ENCODE data around the gene COL27A1. TPM values are rescaled to one million over a fixed set of nuclear protein-coding genes. Genes with fewer than 3 reads are reported as not detected.
"Not testable (repeated sequence)": the region's sequence is repeated elsewhere in the genome, so short reads cannot be mapped to it uniquely, and the experiment has no call there.

Gene COL27A1
- total RNA-seq, 1 donor: 0.21 TPM

DNA sequence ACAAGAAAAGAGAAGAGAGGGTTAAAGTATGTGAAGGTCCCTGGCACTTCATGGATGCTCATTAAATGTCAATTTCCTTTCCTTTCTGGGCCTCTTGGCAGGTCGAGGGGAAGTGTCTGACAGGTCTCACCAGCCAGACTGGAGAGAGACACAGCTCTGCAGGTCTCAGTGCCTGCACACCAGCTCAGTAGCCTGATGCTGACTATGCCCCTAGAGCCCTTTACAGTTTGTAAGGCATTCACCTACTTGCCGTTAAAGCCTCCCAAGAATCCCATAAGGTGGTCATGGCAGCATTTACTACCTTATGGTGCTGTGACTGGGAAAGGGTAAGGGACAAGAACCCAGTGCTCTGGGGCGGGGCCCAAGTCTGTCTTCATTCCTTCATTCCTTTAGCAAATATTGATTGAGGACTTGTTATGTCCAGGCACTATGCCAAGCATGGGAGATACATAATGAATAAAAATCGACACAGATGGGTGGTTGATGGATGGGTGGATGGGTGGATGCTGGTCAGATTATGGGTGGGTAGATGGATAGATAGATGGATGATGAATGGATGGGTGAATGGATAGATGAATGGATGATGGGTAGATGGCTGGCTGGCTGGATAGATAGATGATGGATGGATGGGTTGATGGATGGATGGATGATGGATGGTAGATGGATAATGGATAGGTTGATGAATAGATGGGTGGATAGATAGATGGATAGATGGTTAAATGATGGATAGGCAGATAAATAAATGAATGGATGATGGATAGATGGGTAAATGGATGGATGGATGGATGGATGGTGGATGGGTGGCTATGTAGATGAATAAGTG lies 34.9 kb upstream of the COL27A1 start:
- H3K9me3 ChIP-seq (ENCODE audit: low read depth, low read length): no peaks in the 10 kb centered on the region
- H3K27me3 ChIP-seq (ENCODE audit: insufficient read depth, low read length): no peaks in the 10 kb centered on the region
- H3K4me3 ChIP-seq (ENCODE audit: low read length): no peak overlapping the region
- no peaks in the 10 kb centered on the region for H3K4me1 ChIP-seq (ENCODE audit: insufficient read depth, low read length)

DNA sequence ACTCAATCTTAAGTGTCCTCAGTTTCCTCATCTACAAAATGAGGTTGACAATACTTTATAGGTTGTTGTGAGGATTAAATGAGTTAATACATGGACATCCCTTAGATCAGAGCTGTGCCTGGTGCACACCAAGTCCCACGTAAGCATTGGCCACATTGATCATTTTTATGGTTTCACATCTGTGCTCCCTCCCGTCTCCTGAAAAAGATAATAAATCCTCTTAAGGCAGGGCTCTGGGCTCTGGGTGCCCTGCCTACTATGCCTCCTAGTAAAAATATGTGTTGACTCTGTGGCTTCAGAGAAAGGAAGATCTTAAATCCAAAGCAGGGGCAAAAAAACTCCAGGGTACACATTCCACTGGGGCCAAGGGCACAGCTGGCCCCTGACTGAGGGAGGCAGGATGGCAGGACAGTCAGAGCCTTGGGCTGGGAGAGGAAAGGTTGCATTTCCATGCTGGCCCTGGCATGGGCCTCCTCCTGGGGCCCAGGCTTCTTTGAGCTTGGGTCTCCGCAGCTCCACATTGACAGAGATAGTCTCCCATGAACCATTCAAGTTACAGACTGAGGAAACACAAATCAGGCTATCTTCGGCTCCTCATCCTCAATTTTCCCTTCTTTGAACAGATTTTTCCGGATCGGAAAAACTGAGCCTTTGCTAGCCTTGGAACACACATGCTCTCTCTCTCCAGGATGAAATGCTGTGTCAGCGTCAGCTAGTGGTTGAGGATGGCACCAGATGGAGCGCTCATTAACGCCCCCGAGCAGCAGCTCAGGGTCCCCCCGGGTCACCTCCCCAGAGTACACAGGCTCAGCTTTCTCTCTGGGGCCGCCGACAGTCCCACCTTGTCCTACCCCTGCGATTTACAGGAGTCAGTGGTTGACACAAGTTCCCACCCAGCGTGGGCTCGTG lies 33.9 kb upstream of the COL27A1 start:
- Histone ChIP-seq H3K27me3 (ENCODE audit: insufficient read depth, low read length) (no peaks in the 10 kb centered on the region), H3K4me3 (ENCODE audit: low read length) (no peak overlapping the region), H3K4me1 (ENCODE audit: insufficient read depth, low read length) (no peaks in the 10 kb centered on the region), H3K9me3 (ENCODE audit: low read depth, low read length) (no peaks in the 10 kb centered on the region)

DNA sequence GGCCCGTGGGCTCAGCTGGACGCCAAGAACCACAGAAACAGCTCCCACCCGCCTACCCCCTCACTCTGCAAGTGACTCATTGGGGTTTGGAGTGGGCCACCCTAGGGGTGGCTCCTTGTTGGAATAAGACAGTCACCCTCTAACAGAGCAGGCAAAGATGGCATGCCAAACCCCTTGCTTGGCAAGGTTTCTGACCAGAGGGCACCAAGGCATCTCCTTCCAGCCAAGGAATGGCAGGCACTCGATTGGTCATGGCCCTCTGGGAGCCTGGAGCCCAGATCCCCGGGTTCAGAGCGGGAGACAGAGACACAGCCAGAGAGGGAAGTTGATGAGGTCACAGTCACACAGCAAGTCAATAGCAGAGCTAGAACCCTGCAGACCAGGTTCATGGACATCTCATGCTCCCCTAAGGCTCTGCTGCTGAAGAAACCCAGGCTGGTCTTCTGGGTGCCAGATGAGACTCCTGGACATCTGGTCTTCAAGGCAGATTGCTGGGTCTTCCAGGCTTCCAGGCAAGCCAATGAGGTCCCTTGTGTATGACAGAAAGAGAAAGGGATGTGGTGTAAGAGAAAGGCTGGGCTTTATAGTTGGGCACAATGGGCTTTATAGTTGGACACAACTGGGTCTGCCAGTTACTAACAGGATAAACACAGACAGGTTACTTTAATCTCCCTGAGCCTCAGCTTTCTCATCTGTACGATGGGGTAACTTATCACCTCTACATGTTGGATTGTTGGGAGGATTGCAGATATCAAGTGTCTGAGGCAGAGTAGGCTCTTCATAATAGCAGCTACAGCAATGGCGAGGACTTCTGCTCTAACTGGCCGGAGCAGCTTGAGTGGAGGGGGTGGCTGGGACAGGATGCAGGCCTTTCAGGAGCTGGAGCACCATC lies 33.0 kb upstream of the COL27A1 start:
- Histone ChIP-seq H3K4me3 (ENCODE audit: low read length) (no peak overlapping the region), H3K27me3 (ENCODE audit: insufficient read depth, low read length) (no peaks in the 10 kb centered on the region), H3K9me3 (ENCODE audit: low read depth, low read length) (no peaks in the 10 kb centered on the region), H3K4me1 (ENCODE audit: insufficient read depth, low read length) (no peaks in the 10 kb centered on the region)

DNA sequence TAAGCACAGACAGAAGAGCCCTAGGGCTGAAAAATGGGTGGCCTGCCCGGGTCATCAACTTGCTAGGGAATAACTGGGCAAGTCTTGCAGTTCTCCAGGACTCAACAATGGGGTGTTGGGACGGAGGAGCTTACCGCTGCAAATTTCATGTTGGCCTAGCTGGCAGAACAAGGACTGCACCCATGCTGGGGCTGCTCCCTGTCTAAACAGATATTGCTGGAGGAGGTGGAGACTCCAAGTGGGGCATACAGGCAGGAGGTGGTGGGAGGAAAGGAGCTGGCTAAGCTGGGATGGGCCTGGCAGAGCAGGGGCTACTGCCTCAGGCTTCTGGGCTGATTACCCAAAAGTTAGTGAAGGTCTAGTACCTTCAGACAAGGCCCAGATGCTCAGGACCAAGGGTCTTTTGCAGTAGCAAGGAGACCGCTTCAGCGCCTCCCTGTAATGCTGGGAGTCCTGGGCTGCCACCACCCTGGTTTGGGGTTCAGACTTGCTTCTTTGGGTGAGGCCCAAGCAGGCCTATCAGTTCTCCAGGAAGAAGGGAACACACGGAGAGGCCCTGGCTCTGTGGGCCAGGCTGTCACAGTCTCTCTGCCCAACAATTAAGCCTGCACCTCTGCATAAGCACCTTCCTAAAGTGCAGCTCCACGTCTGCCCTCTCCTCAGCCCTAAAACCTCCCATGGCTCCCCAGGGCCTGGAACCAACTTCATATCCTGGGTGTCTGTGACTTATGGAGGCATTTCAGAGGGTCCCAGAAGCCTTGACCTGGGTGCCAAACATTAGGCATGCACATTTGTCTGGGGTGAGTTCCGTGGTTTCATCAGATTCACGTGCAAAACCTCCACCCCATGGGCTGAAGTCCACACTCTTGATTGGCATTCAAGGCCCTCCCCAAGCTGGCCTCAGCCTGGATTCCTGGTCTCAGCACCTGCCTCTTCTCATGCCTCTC lies 32.0 kb upstream of the COL27A1 start:
- H3K4me3 ChIP-seq (ENCODE audit: low read length): no peak overlapping the region
- H3K9me3 ChIP-seq (ENCODE audit: low read depth, low read length): no peaks in the 10 kb centered on the region
- H3K4me1 ChIP-seq (ENCODE audit: insufficient read depth, low read length): no peaks in the 10 kb centered on the region
- no peaks in the 10 kb centered on the region for H3K27me3 ChIP-seq (ENCODE audit: insufficient read depth, low read length)

DNA sequence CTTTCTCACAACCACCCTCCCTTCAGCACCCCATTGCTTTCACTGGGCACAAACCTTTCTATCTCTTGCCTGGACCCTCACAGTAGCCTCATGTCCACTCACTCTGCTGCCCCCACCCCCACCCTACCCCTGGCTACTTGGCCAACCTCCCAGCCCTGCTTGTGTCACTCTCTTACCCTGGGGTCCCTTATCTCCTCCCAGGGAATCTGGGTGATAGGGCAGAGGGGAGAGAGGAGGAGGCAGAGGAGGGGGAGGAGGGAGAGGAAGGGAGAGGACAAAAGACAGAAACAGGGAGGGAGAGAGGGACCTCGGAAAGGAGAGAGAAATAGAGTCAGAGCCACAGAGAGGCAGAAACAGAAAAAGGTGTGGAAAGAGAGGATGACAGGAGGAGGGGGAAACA lies 31.2 kb upstream of the COL27A1 start:
- Histone ChIP-seq H3K4me1 (ENCODE audit: insufficient read depth, low read length) (no peaks in the 10 kb centered on the region), H3K27me3 (ENCODE audit: insufficient read depth, low read length) (no peaks in the 10 kb centered on the region)

DNA sequence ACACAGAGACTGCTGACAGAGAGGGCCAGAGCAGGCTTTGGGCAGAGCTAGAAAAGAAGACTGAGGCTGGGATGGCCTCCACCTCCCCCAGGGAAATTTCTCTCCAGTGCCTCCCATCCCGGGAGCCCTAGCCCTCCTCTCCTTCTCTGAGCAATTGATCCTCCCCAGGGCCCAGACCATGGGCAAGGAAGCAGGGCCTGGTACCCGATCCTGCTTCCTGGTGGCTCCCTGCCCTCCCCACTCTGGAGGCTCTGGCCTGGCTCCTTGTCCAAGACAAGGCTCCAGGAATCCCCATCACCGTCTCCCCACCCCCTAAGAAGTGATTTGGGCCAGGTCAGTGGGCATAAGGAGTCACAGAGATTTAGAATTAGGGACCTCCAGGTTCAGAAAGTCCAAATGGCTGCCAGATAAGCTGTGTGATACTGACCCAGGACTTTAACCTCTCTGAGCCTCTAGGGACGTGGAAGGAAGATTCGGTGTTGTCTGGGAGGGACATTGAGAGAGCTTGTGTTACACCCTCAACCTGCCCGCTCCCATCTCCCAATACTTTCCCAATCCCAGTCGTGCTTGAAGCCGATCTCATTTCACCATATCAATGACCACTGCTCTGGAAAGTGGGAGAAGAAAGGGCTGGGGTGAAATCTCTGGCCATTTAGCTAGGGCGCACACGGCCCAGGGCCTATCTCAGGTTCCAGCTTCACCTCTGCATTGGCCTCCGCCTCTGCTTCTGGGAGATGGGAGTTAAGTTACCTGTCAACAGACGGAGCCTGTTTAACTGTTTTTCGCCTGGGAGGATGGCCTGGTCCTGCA lies 30.5 kb upstream of the COL27A1 start:
- Histone ChIP-seq H3K4me3 (ENCODE audit: low read length) (no peak overlapping the region), H3K27me3 (ENCODE audit: insufficient read depth, low read length) (no peaks in the 10 kb centered on the region), H3K9me3 (ENCODE audit: low read depth, low read length) (no peaks in the 10 kb centered on the region), H3K4me1 (ENCODE audit: insufficient read depth, low read length) (no peaks in the 10 kb centered on the region)

More for the DNA sequence above, 31.2 kb upstream of the COL27A1 start:
- no peaks in the 10 kb centered on the region for H3K9me3 ChIP-seq (ENCODE audit: low read depth, low read length)
- no peak overlapping the region for H3K4me3 ChIP-seq (ENCODE audit: low read length)

DNA sequence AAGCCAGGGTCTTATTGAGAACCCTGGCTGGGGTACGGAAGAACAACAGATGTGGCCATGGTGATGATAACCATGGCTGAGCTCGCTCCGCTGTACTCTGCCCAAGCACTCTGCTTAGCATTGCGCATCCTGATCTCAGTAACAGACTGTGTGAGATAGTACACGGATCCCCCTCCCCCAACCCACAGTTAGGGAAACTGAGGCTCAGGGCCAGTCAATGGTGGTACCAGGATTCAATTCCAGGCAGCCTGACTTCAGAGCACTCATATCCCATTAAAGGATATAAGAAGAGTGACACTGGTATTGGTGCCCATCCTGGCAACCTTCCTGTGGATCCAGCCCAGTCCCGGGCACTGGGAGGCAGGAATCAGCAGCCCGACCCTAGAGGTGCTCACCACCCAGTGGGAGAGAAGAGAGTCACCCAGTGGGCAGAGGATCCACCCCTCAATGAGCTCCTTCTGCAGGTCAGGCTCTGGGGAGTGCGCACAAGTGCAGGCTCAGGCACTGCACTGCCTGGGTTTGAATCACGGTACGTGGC lies 29.8 kb upstream of the COL27A1 start:
- Histone ChIP-seq H3K9me3 (ENCODE audit: low read depth, low read length) (no peaks in the 10 kb centered on the region), H3K4me1 (ENCODE audit: insufficient read depth, low read length) (no peaks in the 10 kb centered on the region), H3K27me3 (ENCODE audit: insufficient read depth, low read length) (no peaks in the 10 kb centered on the region), H3K4me3 (ENCODE audit: low read length) (no peak overlapping the region)

DNA sequence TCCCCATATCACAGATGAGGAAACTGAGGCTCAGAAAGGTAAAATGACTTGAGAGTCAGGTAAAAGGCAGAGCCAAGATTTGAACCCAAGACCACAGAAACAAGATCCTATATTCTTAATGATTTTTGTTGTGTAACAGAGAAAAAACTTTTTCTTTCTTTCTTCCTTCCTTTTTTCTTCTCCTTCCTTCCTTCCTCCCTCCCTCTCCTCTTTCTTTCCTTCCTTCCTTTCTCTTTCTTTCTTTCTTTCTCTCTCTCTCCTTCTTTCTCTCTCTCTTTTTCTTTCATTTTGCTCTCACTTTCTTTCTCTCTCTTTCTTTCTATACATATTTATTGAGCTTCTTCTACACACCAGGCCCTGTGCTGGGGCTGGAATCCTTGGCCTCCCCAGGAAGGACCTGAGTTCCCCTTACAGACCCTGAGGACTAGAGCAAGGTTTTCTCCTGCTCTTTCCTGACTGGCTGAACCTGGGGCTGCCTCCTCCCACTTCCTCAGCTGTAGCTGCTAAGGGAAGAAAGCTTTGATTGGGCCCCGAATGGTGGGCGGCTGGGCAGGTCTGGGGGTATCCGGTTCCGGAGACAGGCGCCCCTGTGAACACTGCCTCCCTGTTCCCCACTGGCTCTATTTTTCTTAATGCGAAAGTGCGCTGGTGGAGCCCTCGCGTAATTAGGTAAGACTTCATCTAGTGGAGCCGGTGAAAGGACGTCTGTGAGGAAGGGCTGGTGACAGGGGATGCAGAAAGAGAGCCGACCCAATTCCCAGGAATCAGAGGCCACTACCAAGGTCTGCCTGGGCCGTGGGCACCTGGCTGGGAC lies 28.9 kb upstream of the COL27A1 start:
- no peak overlapping the region for H3K4me3 ChIP-seq (ENCODE audit: low read length)
- no peaks in the 10 kb centered on the region for H3K27me3 ChIP-seq (ENCODE audit: insufficient read depth, low read length)
- H3K4me1 ChIP-seq (ENCODE audit: insufficient read depth, low read length): no peaks in the 10 kb centered on the region
- H3K9me3 ChIP-seq (ENCODE audit: low read depth, low read length): no peaks in the 10 kb centered on the region

DNA sequence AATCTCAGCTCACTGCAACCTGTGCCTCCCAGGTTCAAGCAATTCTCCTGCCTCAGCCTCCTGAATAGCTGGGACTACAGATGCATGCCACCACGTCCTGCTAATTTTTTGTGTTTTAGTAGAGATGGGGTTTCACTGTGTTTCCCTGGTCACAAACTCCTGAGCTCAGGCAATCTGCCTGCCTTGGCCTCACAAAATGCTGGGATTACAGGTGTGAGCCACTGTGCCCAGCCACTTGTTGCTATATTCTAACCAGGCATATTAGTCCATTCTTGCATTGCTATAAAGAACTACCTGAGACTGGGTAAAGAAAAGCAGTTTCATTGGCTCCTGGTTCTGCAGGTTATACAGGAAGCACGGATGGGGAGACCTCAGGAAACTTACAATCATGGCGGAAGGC lies 26.6 kb upstream of the COL27A1 start:
- not testable (repeated sequence) for H3K27me3 ChIP-seq (ENCODE audit: insufficient read depth, low read length); H3K4me1 ChIP-seq (ENCODE audit: insufficient read depth, low read length); H3K9me3 ChIP-seq (ENCODE audit: low read depth, low read length); H3K4me3 ChIP-seq (ENCODE audit: low read length)

DNA sequence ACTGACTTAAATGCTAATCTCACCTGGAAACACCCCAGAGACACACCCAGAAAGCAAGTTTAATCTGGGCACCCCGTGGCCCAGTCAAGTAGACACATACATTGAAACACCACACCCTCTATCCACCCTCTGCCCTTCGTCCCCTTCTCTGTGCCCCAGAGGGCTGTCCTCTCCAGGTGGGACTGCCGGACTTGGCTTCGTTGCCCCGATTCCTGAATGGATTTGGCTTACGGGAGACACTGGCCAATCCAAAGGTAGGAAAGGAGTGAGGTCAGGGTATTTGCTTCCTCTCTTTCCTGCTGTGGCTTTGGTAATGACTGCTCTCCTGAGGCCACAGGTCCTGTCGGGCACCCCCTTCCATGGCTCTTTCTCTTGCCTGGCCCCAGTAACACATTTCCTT lies 25.2 kb upstream of the COL27A1 start:
- Histone ChIP-seq H3K4me1 (ENCODE audit: insufficient read depth, low read length) (no peaks in the 10 kb centered on the region), H3K4me3 (ENCODE audit: low read length) (no peak overlapping the region), H3K9me3 (ENCODE audit: low read depth, low read length) (no peaks in the 10 kb centered on the region), H3K27me3 (ENCODE audit: insufficient read depth, low read length) (no peaks in the 10 kb centered on the region)

DNA sequence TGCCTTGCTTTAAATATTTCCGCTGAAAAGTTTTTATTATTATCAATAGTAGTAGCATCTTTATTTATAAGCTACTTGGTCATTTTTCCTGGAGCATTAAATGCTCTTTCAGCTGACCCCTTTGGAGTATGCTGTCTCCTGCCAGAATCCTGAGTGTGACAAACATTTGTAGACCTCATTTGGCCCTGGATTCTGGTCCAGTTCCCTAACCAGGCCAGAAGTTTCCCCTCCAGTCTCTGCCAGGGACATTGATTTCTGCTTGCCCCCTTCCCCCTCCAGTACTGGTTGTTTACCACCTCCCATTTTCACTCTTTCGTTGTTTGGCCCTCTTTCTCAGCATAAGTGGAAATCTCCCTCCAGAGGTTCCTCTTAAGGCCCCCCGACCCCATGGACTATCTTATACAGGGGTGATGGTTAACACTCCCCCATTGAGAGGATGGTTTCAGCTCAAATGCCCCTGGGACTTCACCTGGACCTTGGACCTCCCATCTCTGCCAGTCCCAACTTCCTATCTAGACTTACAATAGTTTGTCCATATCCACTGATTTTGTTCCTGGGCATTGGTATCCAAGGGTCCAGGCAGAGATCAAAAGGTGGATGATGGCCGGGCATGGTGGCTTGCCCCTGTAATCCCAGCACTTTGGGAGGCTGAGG lies 24.6 kb upstream of the COL27A1 start:
- no peaks in the 10 kb centered on the region for H3K9me3 ChIP-seq (ENCODE audit: low read depth, low read length)
- no peaks in the 10 kb centered on the region for H3K4me1 ChIP-seq (ENCODE audit: insufficient read depth, low read length)
- H3K27me3 ChIP-seq (ENCODE audit: insufficient read depth, low read length): no peaks in the 10 kb centered on the region
- no peak overlapping the region for H3K4me3 ChIP-seq (ENCODE audit: low read length)
